ENCODE results near the gene SUMO2.

Gene SUMO2
- 46.0 to 91.8 (median 66.8) reads per million in 3 donors for total RNA-seq

DNA sequence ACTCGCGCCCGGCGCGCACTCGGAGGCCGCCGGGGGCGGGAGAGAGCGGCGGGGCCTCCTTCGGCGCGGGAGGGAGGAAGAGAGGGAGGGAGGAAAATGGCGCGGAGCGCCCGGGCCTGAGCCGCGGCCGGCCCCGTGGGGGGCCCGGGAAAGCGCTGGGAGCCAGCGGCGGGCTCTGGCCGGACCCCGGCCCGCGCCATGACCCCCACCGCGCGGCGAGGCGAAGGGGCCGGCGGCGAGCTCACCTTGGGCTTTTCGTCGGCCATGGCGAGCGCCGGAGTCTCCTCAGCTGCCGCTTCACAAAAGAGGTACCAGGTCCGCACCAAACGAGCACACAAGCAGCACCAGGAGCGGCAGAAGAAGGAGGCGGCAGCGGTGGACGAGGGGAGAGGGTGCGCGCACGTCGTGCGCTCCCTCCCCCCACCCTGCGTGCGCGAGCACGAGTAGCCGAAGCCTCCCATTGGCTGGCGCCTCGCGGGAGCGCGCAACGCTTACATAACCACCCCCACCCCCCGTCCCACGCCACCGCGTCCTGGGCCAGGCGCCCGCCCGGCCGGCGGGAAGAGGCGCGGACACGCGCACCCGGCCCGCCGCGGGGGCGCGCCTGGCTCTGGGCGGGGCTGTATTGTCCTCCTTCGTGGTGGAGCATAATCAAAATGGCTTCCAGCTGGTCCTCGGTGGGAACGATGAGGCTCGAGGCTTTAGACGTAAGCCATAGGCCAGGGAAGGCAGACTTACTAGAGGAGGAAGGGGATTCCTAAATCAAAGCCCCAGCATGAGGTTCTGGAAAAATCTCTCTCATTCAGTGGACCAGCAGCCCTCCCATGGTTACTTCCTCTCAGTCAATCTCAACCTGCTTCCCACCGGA, at the start of gene SUMO2:
Gene SUMO2, minus strand, starts transcription at position 391 of the 868 bp plus-strand sequence. Its CDS starts 125 bp downstream, at position 266.
- peaks cover 12% of the 10 kb centered on the region for H3K4me1 ChIP-seq (ENCODE audit: control insufficient read depth, insufficient read depth, low read length, poor library complexity, severe bottlenecking)
- peak; percentile 91 to 93 (median 92) for DNase-seq
- peak within 1 kb of the TSS; percentile 74 for H3K4me3 ChIP-seq (ENCODE audit: insufficient read depth, low read depth, low read length, poor library complexity, severe bottlenecking)
- H3K27ac ChIP-seq (ENCODE audit: insufficient read depth, low read length, poor library complexity, severe bottlenecking) = peak within 1 kb of the TSS; percentile 92
- no peaks in the 10 kb centered on the region for H3K9me3 ChIP-seq (ENCODE audit: control insufficient read depth, low read length)
- H3K27me3 ChIP-seq (replicated peaks; ENCODE audit: control insufficient read depth, insufficient read depth, low read length, poor library complexity, severe bottlenecking) = no peaks in the 10 kb centered on the region
- H3K36me3 ChIP-seq (ENCODE audit: control insufficient read depth, insufficient read depth, low read length) = peaks cover 8% of the 10 kb centered on the region

DNA sequence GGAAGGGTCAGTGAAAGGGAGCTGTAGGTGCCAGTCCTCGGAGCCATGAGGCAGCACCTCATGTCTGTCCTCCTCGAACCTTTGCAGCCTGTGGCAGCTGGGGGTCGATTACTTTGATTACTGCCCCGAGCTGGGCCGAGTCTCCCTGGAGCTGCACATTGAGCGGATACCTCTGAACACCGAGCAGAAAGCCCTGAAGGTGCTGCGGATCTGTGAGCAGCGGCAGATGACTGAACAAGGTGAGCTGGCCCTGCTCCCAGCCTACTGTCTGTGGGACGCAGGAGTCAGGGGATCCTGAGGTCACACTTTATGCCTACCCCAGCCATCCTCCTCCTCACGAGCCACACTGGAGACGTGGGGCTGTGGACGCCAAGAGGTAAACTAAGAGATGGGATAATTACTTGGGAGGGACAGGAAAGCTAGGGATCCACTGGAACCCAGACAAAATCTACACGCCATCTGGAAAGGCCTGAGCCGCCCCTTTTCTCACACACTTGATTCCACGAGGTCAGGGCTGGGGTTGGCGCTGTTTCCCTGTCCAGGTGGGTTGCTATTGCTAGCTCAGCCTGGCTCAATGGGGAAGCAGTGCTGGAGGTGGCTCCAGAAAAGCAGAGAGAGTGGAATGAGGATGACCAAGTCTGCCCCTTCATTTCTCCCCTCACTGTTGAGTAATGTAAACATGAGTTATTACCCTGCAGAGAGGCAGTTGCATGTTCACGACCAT, 49.1 kb upstream of the SUMO2 start:
- DNase-seq = no peak
- Histone ChIP-seq H3K9me3 (ENCODE audit: control insufficient read depth, low read length) (no peaks in the 10 kb centered on the region), H3K27me3 (replicated peaks; ENCODE audit: control insufficient read depth, insufficient read depth, low read length, poor library complexity, severe bottlenecking) (no peaks in the 10 kb centered on the region), H3K4me1 (ENCODE audit: control insufficient read depth, insufficient read depth, low read length, poor library complexity, severe bottlenecking) (no peaks in the 10 kb centered on the region), H3K36me3 (ENCODE audit: control insufficient read depth, insufficient read depth, low read length) (peaks cover 64% of the 10 kb centered on the region), H3K4me3 (ENCODE audit: insufficient read depth, low read depth, low read length, poor library complexity, severe bottlenecking) (no peak overlapping the region), H3K27ac (ENCODE audit: insufficient read depth, low read length, poor library complexity, severe bottlenecking) (no peak overlapping the region)

DNA sequence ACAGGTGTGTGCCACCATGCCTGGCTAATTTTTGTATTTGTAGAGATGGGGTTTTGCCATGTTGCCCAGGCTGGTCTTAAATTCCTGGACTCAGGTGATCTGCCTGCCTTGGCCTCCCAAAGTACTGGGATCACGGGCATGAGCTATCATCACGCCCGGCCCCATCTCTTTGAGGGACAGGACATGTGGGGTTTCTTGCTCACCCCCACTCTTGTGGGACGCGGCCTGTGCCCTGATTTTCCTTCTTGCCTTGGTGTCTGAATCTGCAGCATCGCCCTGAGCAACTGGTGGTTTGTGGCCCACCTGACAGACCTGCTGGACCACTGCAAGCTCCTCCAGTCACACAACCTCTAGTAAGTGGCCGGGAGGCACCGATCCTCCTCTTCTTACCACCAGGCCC, 48.3 kb upstream of the SUMO2 start:
- no peaks in the 10 kb centered on the region for H3K9me3 ChIP-seq (ENCODE audit: control insufficient read depth, low read length)
- peaks cover 64% of the 10 kb centered on the region for H3K36me3 ChIP-seq (ENCODE audit: control insufficient read depth, insufficient read depth, low read length)
- no peaks in the 10 kb centered on the region for H3K4me1 ChIP-seq (ENCODE audit: control insufficient read depth, insufficient read depth, low read length, poor library complexity, severe bottlenecking)
- no peak for DNase-seq
- H3K27ac ChIP-seq (ENCODE audit: insufficient read depth, low read length, poor library complexity, severe bottlenecking) = no peak overlapping the region
- no peaks in the 10 kb centered on the region for H3K27me3 ChIP-seq (replicated peaks; ENCODE audit: control insufficient read depth, insufficient read depth, low read length, poor library complexity, severe bottlenecking)
- no peak overlapping the region for H3K4me3 ChIP-seq (ENCODE audit: insufficient read depth, low read depth, low read length, poor library complexity, severe bottlenecking)

DNA sequence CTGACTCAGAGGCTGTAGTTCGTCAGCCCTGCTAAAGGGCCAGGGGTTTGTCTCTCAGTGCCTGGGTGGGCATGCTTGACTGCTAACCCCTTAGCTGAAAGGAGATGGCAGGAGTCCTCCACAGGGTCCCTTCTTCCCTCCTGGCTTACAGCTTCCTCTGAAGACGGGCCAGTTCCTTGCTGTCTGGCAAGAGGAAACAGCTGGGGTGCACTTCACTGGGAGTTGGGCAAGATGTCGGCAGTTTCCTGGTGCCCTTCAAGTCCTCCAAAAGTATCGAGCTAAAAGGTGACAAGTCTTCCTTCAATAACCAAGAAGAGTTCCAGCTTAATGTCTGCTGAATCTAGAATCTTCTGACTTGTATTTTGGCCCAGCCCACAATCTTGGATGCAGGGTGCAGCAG, 46.1 kb upstream of the SUMO2 start:
- Histone ChIP-seq H3K27me3 (replicated peaks; ENCODE audit: control insufficient read depth, insufficient read depth, low read length, poor library complexity, severe bottlenecking) (no peaks in the 10 kb centered on the region), H3K36me3 (ENCODE audit: control insufficient read depth, insufficient read depth, low read length) (peaks cover 55% of the 10 kb centered on the region), H3K4me3 (ENCODE audit: insufficient read depth, low read depth, low read length, poor library complexity, severe bottlenecking) (no peak overlapping the region), H3K27ac (ENCODE audit: insufficient read depth, low read length, poor library complexity, severe bottlenecking) (no peak overlapping the region), H3K9me3 (ENCODE audit: control insufficient read depth, low read length) (no peaks in the 10 kb centered on the region), H3K4me1 (ENCODE audit: control insufficient read depth, insufficient read depth, low read length, poor library complexity, severe bottlenecking) (no peaks in the 10 kb centered on the region)
- DNase-seq = no peak

DNA sequence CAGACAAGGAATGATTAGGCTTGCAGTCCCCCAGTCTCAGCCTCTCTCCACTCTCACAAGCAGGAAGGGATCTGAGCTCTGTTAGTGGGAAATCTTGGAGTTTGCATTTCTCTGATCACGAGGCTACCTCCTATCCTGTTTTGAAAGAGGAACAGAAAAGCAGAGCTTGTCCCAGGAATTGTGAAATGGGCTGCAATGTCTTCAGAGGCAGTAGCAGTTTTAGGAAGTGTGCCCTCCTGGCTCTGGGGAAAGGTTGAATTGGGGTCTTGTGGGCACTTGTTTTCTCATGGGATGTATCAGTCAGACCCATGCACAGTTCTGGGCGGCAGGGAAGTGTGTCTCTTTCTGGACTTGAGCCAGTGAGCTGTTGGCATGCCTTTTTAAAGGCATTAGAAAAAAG, 45.5 kb upstream of the SUMO2 start:
- Histone ChIP-seq H3K36me3 (ENCODE audit: control insufficient read depth, insufficient read depth, low read length) (peaks cover 55% of the 10 kb centered on the region), H3K27ac (ENCODE audit: insufficient read depth, low read length, poor library complexity, severe bottlenecking) (no peak overlapping the region), H3K27me3 (replicated peaks; ENCODE audit: control insufficient read depth, insufficient read depth, low read length, poor library complexity, severe bottlenecking) (no peaks in the 10 kb centered on the region), H3K4me3 (ENCODE audit: insufficient read depth, low read depth, low read length, poor library complexity, severe bottlenecking) (no peak overlapping the region), H3K4me1 (ENCODE audit: control insufficient read depth, insufficient read depth, low read length, poor library complexity, severe bottlenecking) (no peaks in the 10 kb centered on the region), H3K9me3 (ENCODE audit: control insufficient read depth, low read length) (no peaks in the 10 kb centered on the region)
- DNase-seq = no peak

DNA sequence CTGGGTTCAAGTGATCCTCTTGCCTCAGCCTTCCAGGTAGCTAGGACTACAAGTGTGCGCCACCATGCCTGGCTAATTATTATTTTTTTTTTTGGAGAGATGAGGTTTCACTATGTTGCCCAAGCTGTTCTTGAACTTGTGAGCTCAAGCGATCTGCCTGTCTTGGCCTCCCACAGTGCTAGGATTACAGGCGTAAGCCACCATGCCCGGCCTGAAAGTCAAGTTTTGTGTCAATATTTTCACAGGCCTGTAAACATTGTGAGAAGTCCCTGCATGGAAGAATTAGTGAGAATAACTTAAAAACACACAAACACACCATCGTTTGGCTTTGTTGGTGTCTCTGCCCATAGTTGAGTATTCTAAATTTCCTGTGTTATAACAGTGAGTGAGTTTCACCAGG, 45.0 kb upstream of the SUMO2 start:
- Histone ChIP-seq H3K4me1 (ENCODE audit: control insufficient read depth, insufficient read depth, low read length, poor library complexity, severe bottlenecking) (no peaks in the 10 kb centered on the region), H3K9me3 (ENCODE audit: control insufficient read depth, low read length) (no peaks in the 10 kb centered on the region), H3K27me3 (replicated peaks; ENCODE audit: control insufficient read depth, insufficient read depth, low read length, poor library complexity, severe bottlenecking) (no peaks in the 10 kb centered on the region), H3K4me3 (ENCODE audit: insufficient read depth, low read depth, low read length, poor library complexity, severe bottlenecking) (no peak overlapping the region), H3K36me3 (ENCODE audit: control insufficient read depth, insufficient read depth, low read length) (peaks cover 50% of the 10 kb centered on the region), H3K27ac (ENCODE audit: insufficient read depth, low read length, poor library complexity, severe bottlenecking) (no peak overlapping the region)
- no peak for DNase-seq

DNA sequence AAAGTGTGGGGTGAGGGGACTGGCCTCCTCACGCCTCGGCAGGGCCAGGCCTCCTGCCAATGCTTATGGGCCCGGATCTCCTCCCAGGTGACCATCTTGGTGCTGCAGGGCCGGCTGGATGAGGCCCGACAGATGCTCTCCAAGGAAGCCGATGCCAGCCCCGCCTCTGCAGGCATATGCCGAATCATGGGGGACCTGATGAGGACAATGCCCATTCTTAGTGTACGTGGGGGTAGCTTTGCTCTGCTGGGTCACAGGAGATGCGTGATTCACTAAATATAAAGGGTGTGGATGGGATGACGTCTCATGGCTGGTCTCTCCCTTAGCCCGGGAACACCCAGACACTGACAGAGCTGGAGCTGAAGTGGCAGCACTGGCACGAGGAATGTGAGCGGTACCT, 42.3 kb upstream of the SUMO2 start:
- Histone ChIP-seq H3K36me3 (ENCODE audit: control insufficient read depth, insufficient read depth, low read length) (peaks cover 34% of the 10 kb centered on the region), H3K4me1 (ENCODE audit: control insufficient read depth, insufficient read depth, low read length, poor library complexity, severe bottlenecking) (no peaks in the 10 kb centered on the region), H3K4me3 (ENCODE audit: insufficient read depth, low read depth, low read length, poor library complexity, severe bottlenecking) (no peak overlapping the region), H3K27me3 (replicated peaks; ENCODE audit: control insufficient read depth, insufficient read depth, low read length, poor library complexity, severe bottlenecking) (no peaks in the 10 kb centered on the region), H3K9me3 (ENCODE audit: control insufficient read depth, low read length) (no peaks in the 10 kb centered on the region), H3K27ac (ENCODE audit: insufficient read depth, low read length, poor library complexity, severe bottlenecking) (no peak overlapping the region)
- DNase-seq = no peak

DNA sequence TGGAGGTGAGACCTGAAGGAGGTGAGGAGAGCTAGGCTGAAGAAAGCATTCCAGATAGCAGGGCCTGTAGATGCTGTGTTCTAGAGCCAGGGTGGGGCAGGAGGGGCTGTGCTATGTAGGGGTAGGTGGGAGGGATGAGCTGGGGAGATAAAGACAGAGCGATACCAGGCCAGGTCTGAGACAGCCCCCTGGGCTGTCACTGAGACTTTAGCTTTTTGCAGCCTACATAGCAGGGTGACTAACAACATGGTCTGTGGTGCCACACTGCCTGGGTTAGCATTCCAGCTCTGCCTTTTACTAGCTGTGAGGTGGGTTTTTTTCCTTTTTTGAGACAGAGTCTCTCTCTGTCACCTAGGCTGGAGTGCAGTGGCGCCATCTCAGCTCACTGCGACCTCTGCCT, 37.1 kb upstream of the SUMO2 start:
- no peaks in the 10 kb centered on the region for H3K27me3 ChIP-seq (replicated peaks; ENCODE audit: control insufficient read depth, insufficient read depth, low read length, poor library complexity, severe bottlenecking)
- H3K36me3 ChIP-seq (ENCODE audit: control insufficient read depth, insufficient read depth, low read length) = peaks cover 49% of the 10 kb centered on the region
- H3K27ac ChIP-seq (ENCODE audit: insufficient read depth, low read length, poor library complexity, severe bottlenecking) = no peak overlapping the region
- H3K4me1 ChIP-seq (ENCODE audit: control insufficient read depth, insufficient read depth, low read length, poor library complexity, severe bottlenecking) = no peaks in the 10 kb centered on the region
- no peaks in the 10 kb centered on the region for H3K9me3 ChIP-seq (ENCODE audit: control insufficient read depth, low read length)
- no peak overlapping the region for H3K4me3 ChIP-seq (ENCODE audit: insufficient read depth, low read depth, low read length, poor library complexity, severe bottlenecking)
- no peak for DNase-seq

DNA sequence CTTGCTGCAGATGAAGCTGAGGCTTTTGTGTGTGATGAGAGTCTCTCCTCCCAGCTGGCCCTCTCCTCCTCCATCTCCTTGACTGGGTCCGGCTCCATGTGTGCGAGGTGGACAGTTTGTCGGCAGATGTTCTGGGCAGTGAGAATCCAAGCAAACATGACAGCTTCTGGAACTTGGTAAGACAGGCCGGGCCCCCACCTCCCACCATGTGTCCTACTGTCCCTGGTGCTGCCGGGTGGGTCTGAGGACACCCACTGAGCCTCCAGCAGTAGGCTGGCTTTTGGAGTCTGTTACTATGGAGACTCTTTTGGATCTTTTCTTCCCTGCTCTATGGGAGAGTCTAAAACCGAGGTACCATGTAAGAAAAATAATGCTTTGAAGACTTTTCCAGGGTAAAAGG, 35.4 kb upstream of the SUMO2 start:
- Histone ChIP-seq H3K27ac (ENCODE audit: insufficient read depth, low read length, poor library complexity, severe bottlenecking) (no peak overlapping the region), H3K4me1 (ENCODE audit: control insufficient read depth, insufficient read depth, low read length, poor library complexity, severe bottlenecking) (no peaks in the 10 kb centered on the region), H3K4me3 (ENCODE audit: insufficient read depth, low read depth, low read length, poor library complexity, severe bottlenecking) (no peak overlapping the region), H3K27me3 (replicated peaks; ENCODE audit: control insufficient read depth, insufficient read depth, low read length, poor library complexity, severe bottlenecking) (no peaks in the 10 kb centered on the region), H3K9me3 (ENCODE audit: control insufficient read depth, low read length) (no peaks in the 10 kb centered on the region), H3K36me3 (ENCODE audit: control insufficient read depth, insufficient read depth, low read length) (peaks cover 62% of the 10 kb centered on the region)
- DNase-seq = no peak

DNA sequence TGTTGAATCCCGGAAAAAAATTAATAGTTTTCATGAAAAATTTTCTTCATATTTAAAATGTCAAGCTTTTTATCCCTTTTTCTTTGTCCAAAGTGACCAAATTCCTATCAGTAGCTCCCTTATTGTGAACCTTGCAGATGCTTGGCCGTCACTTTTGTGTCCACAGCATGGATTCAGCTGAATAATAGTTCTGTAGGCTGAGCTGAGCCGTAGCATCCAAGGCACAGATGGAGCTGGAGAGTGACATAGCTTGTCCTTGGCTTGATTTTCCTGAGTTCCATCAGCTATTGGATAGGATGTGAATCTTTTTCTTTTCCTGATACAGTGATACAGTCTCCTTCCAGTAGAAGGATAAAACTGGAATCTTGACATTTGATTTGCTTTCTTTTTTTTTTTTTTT, 26.3 kb upstream of the SUMO2 start:
- Histone ChIP-seq H3K36me3 (ENCODE audit: control insufficient read depth, insufficient read depth, low read length) (peaks cover 33% of the 10 kb centered on the region), H3K27me3 (replicated peaks; ENCODE audit: control insufficient read depth, insufficient read depth, low read length, poor library complexity, severe bottlenecking) (no peaks in the 10 kb centered on the region), H3K4me3 (ENCODE audit: insufficient read depth, low read depth, low read length, poor library complexity, severe bottlenecking) (no peak overlapping the region), H3K4me1 (ENCODE audit: control insufficient read depth, insufficient read depth, low read length, poor library complexity, severe bottlenecking) (peaks cover 7% of the 10 kb centered on the region), H3K9me3 (ENCODE audit: control insufficient read depth, low read length) (no peaks in the 10 kb centered on the region), H3K27ac (ENCODE audit: insufficient read depth, low read length, poor library complexity, severe bottlenecking) (no peak overlapping the region)
- DNase-seq = no peak
